Epithelial cell of proximal tubule (primary cell): ENCODE measurements around the gene PHLDB1. TPM values are rescaled to one million over a fixed set of nuclear protein-coding genes. Genes with fewer than 3 reads are reported as not detected.
"Not testable (repeated sequence)": the region's sequence is repeated elsewhere in the genome, so short reads cannot be mapped to it uniquely, and the experiment has no call there.

Experiments used
- DNase-seq: peaks from one replicate; pipeline ENCODE4 v3.0.0-alpha.2; 2011; ENCODE audit warnings: low read depth
- H3K4me3 ChIP-seq: 2 replicates; pipeline ENCODE4 v1.5.1; 2011; ENCODE audit warnings: low read depth, mild to moderate bottlenecking, low read length
- total RNA-seq: library from RNA; depleted of rRNA; stranded (reverse); fragments of >200 nt; gene quantifications from 2 replicates; pipeline ENCODE4 v1.2.3, GENCODE V29; 2015
- TF ChIP-seq, protein P1 (sequence below): conservative IDR thresholded peaks from 2 replicates; pipeline ENCODE4 v1.5.1; 2012; ENCODE audit warnings: low read depth, mild to moderate bottlenecking, low read length

PHLDB1 gene
- total RNA-seq, 1 donor from 2014 or later, result 49.8 TPM

DNA sequence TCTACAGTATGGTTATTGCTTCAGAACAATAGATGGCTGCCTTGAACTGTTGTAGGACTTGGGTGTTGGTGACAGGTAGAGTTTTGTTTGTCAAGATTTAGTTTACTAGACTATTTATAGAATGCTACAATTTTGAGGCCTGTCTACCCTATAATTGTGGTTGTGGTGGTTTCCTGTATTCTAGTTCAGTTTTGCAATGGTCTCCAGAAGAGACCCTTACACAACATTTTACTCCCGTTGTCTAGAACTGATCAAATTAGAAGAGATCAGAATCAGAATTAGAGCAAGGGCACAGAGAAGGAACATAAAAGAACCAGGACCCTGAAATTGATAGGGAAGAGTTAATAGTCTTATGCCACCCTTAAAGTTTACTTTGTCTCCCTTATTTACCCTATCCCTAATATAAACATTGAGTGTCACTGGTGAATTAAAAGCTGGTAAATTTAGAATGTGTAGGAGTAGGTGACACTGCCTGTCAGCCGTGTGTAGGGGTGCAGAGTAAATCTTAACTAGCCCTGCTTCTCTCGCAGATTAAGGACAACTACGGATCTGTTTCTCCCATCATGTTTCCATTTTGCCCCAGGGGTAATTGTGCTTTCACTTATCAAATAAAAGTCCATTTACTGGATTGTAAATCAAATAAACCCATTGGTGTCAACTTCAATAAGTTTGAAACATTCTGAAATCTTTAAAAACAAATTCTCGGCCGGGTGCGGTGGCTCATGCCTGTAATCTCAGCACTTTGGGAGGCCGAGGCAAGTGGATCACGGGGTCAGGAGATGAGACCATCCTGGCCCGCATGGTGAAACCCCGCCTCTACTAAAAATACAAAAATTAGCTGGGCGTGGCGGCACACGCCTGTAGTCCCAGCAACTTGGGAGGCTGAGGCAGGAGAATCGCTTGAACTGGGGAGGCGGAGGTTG lies 10.9 kb upstream of the PHLDB1 start:
- TF ChIP-seq, protein P1, sequence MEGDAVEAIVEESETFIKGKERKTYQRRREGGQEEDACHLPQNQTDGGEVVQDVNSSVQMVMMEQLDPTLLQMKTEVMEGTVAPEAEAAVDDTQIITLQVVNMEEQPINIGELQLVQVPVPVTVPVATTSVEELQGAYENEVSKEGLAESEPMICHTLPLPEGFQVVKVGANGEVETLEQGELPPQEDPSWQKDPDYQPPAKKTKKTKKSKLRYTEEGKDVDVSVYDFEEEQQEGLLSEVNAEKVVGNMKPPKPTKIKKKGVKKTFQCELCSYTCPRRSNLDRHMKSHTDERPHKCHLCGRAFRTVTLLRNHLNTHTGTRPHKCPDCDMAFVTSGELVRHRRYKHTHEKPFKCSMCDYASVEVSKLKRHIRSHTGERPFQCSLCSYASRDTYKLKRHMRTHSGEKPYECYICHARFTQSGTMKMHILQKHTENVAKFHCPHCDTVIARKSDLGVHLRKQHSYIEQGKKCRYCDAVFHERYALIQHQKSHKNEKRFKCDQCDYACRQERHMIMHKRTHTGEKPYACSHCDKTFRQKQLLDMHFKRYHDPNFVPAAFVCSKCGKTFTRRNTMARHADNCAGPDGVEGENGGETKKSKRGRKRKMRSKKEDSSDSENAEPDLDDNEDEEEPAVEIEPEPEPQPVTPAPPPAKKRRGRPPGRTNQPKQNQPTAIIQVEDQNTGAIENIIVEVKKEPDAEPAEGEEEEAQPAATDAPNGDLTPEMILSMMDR, result no peak
- DNase-seq, result no peak
- no peak overlapping the region for H3K4me3 ChIP-seq

DNA sequence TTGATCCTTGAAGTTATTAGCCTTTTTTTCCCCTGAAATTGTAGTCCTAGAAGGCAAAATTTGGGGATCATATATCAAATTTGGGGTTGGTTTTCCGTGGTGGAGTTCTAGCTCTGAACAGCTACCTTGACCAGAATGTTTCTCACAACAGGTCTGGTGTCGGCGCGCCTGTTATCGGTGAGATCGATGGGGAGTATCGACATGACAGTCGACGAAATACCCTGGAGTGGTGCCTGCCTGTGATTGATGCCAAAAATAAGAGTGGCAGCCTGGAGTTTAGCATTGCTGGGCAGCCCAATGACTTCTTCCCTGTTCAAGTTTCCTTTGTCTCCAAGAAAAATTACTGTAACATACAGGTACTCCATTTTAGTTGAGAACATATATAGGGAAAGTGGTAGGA lies 9.9 kb upstream of the PHLDB1 start:
- no peak for DNase-seq
- TF ChIP-seq, protein P1, result no peak
- H3K4me3 ChIP-seq, result no peak overlapping the region

DNA sequence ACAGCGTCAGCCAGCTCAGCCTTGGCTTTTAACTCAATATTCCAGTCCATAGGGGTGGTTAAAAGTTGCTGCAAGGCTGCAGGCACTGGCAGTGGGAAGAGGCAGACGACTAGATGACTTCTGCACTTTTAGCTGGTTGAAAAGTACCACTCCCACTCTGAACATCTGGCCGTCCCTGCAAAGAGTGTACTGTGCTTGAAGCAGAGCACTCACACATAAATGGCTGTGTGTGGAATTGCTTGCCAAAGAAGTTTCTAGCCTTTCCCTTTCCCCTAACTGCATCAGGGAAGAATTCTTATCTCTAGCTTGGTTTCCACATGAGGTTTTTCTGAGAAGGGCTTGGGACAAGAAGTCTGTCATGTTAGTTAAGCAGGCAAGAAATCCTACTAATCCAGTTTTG lies 5.1 kb upstream of the PHLDB1 start:
- DNase-seq, result no peak
- TF ChIP-seq, protein P1, result no peak
- H3K4me3 ChIP-seq, result no peak overlapping the region

DNA sequence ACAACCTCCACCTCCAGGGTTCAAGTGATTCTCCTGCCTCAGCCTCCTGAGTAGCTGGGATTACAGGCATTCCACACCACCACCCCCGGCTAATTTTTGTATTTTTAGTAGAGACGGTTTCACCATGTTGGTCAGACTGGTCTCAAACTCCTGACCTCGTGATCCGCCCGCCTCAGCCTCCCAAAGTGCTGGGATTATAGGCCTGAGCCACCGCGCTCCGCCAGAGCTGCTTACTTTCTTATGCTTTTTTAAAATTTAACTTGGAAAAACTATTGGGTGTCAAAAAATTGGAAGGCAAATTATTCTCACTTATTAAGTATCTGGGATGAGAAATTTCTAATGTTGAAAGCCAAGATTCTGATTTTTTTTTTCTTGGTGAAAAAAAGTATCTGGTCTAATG lies 3.7 kb upstream of the PHLDB1 start:
- not testable (repeated sequence) for DNase-seq

DNA sequence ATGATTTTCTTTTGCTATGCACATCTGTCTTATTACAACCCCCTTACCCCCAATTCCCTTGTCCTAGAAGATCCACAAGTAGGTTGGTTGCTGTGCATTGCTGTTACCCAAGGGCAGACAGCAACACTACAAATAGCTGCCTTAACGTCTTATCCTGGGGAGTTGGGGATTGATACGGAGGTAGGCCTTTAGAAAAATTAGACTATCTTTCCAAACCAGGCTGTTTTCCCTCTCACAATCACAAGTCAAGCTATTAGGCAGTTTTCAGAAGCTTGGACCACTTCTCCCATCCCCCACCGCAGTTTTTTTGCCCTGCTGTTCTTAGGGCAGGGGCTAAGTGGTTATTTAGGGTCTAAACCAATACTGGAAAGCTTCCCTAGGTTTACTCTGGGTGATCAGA lies 2.8 kb upstream of the PHLDB1 start:
- no peak for DNase-seq
- TF ChIP-seq, protein P1, result no peak
- no peak overlapping the region for H3K4me3 ChIP-seq

More for the DNA sequence above, 3.7 kb upstream of the PHLDB1 start:
- not testable (repeated sequence) for H3K4me3 ChIP-seq

DNA sequence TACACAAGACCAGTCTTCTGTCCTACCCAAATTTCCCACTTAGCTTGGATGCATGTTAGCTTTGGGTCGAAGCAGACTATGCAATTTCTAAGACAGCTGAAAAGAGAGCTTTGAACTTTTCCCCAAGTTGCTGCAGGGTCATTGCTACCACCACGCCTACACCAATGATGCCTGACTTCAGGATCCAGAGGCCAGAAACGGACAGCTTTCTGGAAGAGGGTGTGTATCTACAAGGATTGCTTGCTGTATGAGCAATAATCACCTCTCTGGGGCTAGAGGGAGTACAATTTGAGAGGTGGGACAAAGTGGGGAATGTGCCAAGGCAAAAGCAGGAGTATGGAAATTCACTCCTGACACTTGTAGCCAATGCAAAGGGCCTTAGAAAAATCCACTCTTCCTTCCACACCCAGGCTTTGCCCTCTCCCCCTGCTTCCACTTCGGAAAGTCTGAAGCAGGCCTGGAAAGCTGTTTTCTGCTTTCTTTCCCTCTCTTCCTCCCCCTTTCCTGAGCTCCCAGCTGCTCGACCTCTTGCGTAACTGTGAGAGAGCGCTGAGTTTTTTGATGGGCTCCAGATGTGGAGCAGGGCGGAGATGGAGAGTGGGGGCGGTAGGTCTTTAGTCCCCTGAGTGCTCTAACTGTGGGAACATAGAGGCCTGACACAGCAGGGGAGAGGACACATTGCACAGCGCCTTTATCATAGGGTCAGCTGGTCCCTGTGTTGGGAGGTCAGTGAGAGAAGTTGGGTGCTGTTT lies 2.1 kb upstream of the PHLDB1 start:
- no peak overlapping the region for H3K4me3 ChIP-seq
- DNase-seq, result no peak
- TF ChIP-seq, protein P1, result no peak

DNA sequence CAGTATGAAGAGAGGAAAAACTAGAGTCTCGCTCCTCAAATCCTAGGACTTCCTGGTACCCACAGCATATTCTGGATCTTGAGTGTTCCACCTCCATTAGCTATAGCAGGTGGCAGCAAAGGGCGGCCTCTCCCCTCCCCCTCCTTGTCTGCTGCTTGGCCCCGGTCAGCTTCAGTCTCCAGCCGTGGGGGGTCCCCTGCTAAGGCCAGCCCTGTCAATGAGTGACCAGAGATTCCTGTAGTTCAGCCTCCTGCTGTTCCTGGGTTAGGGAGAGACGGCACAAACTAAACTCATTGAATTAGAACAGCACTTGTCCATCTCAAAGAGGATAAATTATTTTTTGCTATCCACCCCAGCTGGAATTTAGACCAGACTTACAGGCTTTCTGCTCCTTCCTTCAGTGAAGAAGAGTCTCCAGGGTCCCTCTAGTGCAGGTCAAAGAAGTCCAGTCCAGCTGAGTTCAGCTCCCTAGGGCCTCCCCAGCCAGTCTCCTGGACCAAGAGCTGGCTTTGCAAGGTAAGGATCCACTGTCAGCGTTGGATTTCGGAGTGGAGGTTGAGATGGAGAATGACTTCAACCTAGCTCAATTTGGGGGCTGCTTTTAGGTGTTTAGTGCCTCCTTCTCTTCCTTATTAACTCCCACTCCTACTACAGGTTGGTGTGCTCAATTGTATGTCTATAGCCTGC lies 1.1 kb upstream of the PHLDB1 start:
- DNase-seq, result no peak
- peak overlapping the region; percentile 93 for H3K4me3 ChIP-seq
- TF ChIP-seq, protein P1, result no peak
